HUES64 (cell line): Measurements from ENCODE around the gene TMEM178B.

Source experiments
- H3K27ac ChIP-seq: 2 replicates; pipeline ENCODE4 v1.7.0; 2013; ENCODE audit warnings: low read depth, low read length, inconsistent platforms
- H3K27me3 ChIP-seq: 2 replicates; pipeline ENCODE4 v1.6.1; 2013; ENCODE audit warnings: mild to moderate bottlenecking, low read length; ENCODE audit not compliant: insufficient read depth
- H3K36me3 ChIP-seq: 2 replicates; pipeline ENCODE4 v1.6.1; 2013; ENCODE audit warnings: mild to moderate bottlenecking, low read length; ENCODE audit not compliant: insufficient read depth
- H3K4me1 ChIP-seq: 2 replicates; pipeline ENCODE4 v1.6.1; 2013; ENCODE audit warnings: mild to moderate bottlenecking, low read length, moderate library complexity; ENCODE audit not compliant: insufficient read depth
- H3K4me3 ChIP-seq: 2 replicates; pipeline ENCODE4 v1.5.1; 2013; ENCODE audit warnings: mild to moderate bottlenecking, low read length, moderate library complexity
- H3K9ac ChIP-seq: 2 replicates; pipeline ENCODE4 v1.6.1; 2013; ENCODE audit warnings: mild to moderate bottlenecking, low read depth, low read length
- H3K9me3 ChIP-seq: 2 replicates; pipeline ENCODE4 v1.6.1; 2013; ENCODE audit warnings: low read depth, low read length; ENCODE audit not compliant: insufficient read depth
- WGBS: fragments of 150-250, 120-280 bp; methylation state at CpG from one replicate; pipeline ENCODE4 v1.1.7; 2013; ENCODE audit warnings: missing lambda C conversion rate; 5-methylcytosine and 5-hydroxymethylcytosine counted together

TMEM178B gene

GRCh38 chr7:141455723-141456122 is 381.9 kb downstream of the TMEM178B start:
- H3K27me3 ChIP-seq = no peaks in the 10 kb centered on the region
- H3K36me3 ChIP-seq = no peaks in the 10 kb centered on the region
- H3K4me1 ChIP-seq = 0 out of 2 replicates have a peak, but pooled peaks cover 1% of the 10 kb centered on the region
- H3K9ac ChIP-seq = no peak overlapping the region
- no peaks in the 10 kb centered on the region for H3K9me3 ChIP-seq
- H3K27ac ChIP-seq = no peak overlapping the region
- 98% methylated on average over 1 of the region's 1 CpG for WGBS
- no peak overlapping the region for H3K4me3 ChIP-seq

GRCh38 chr7:141456298-141456697 is 382.4 kb downstream of the TMEM178B start:
- WGBS = 97% methylated on average over 2 of the region's 2 CpGs
- H3K27ac ChIP-seq = no peak overlapping the region
- H3K27me3 ChIP-seq = no peaks in the 10 kb centered on the region
- H3K36me3 ChIP-seq = no peaks in the 10 kb centered on the region
- no peaks in the 10 kb centered on the region for H3K9me3 ChIP-seq
- H3K9ac ChIP-seq = no peak overlapping the region
- H3K4me3 ChIP-seq = no peak overlapping the region
- H3K4me1 ChIP-seq = peaks cover 7% of the 10 kb centered on the region

- Histone ChIP-seq H3K27me3 (no peaks in the 10 kb centered on the region), H3K9me3 (no peaks in the 10 kb centered on the region), H3K4me3 (no peak overlapping the region), H3K27ac (no peak overlapping the region), H3K9ac (no peak overlapping the region), H3K36me3 (no peaks in the 10 kb centered on the region), H3K4me1 (peaks cover 11% of the 10 kb centered on the region)
- WGBS = 95% methylated on average over 4 of the region's 4 CpGs
Observed at GRCh38 chr7:141456711-141457110, 382.8 kb downstream of the TMEM178B start.

GRCh38 chr7:141460781-141461715 is 387.2 kb downstream of the TMEM178B start:
- Histone ChIP-seq H3K4me3 (no peak overlapping the region), H3K4me1 (peaks cover 11% of the 10 kb centered on the region), H3K9me3 (no peaks in the 10 kb centered on the region), H3K27ac (no peak overlapping the region), H3K36me3 (no peaks in the 10 kb centered on the region), H3K9ac (no peak overlapping the region), H3K27me3 (no peaks in the 10 kb centered on the region)
- WGBS = 90% methylated on average over 16 of the region's 16 CpGs

GRCh38 chr7:141461924-141462323 is 388.1 kb downstream of the TMEM178B start:
- Histone ChIP-seq H3K9me3 (no peaks in the 10 kb centered on the region), H3K4me1 (peaks cover 11% of the 10 kb centered on the region), H3K27me3 (no peaks in the 10 kb centered on the region), H3K27ac (no peak overlapping the region), H3K9ac (no peak overlapping the region), H3K36me3 (no peaks in the 10 kb centered on the region), H3K4me3 (no peak overlapping the region)
- 91% methylated on average over 6 of the region's 6 CpGs for WGBS

GRCh38 chr7:141462958-141463357 is 389.1 kb downstream of the TMEM178B start:
- peaks cover 11% of the 10 kb centered on the region for H3K4me1 ChIP-seq
- H3K27me3 ChIP-seq = no peaks in the 10 kb centered on the region
- no peaks in the 10 kb centered on the region for H3K36me3 ChIP-seq
- no peak overlapping the region for H3K27ac ChIP-seq
- 91% methylated on average over 4 of the region's 4 CpGs for WGBS
- H3K9me3 ChIP-seq = no peaks in the 10 kb centered on the region
- H3K4me3 ChIP-seq = no peak overlapping the region
- no peak overlapping the region for H3K9ac ChIP-seq

GRCh38 chr7:141463986-141464385 is 390.1 kb downstream of the TMEM178B start:
- no peak overlapping the region for H3K27ac ChIP-seq
- H3K27me3 ChIP-seq = no peaks in the 10 kb centered on the region
- H3K9me3 ChIP-seq = no peaks in the 10 kb centered on the region
- no peak overlapping the region for H3K4me3 ChIP-seq
- H3K4me1 ChIP-seq = peaks cover 11% of the 10 kb centered on the region
- H3K9ac ChIP-seq = no peak overlapping the region
- WGBS = 79% methylated on average over 8 of the region's 8 CpGs
- no peaks in the 10 kb centered on the region for H3K36me3 ChIP-seq

- Histone ChIP-seq H3K27me3 (no peaks in the 10 kb centered on the region), H3K9ac (no peak overlapping the region), H3K9me3 (no peaks in the 10 kb centered on the region), H3K4me3 (no peak overlapping the region), H3K4me1 (peaks cover 11% of the 10 kb centered on the region), H3K27ac (no peak overlapping the region), H3K36me3 (no peaks in the 10 kb centered on the region)
- WGBS = 98% methylated on average over 2 of the region's 2 CpGs
Observed at GRCh38 chr7:141464551-141464950, 390.7 kb downstream of the TMEM178B start.

GRCh38 chr7:141466151-141466904 is 392.5 kb downstream of the TMEM178B start:
- no peaks in the 10 kb centered on the region for H3K9me3 ChIP-seq
- H3K4me3 ChIP-seq = no peak overlapping the region
- no peaks in the 10 kb centered on the region for H3K36me3 ChIP-seq
- no peak overlapping the region for H3K9ac ChIP-seq
- no peaks in the 10 kb centered on the region for H3K27me3 ChIP-seq
- WGBS = 88% methylated on average over 4 of the region's 4 CpGs
- H3K4me1 ChIP-seq = peaks cover 4% of the 10 kb centered on the region
- H3K27ac ChIP-seq = no peak overlapping the region

GRCh38 chr7:141468341-141468740 is 394.5 kb downstream of the TMEM178B start:
- no peak overlapping the region for H3K9ac ChIP-seq
- no peaks in the 10 kb centered on the region for H3K4me1 ChIP-seq
- no peak overlapping the region for H3K27ac ChIP-seq
- WGBS = 96% methylated on average over 5 of the region's 5 CpGs
- no peak overlapping the region for H3K4me3 ChIP-seq
- H3K9me3 ChIP-seq = no peaks in the 10 kb centered on the region
- H3K27me3 ChIP-seq = no peaks in the 10 kb centered on the region
- no peaks in the 10 kb centered on the region for H3K36me3 ChIP-seq

GRCh38 chr7:141475679-141476078 is 401.8 kb downstream of the TMEM178B start:
- H3K27me3 ChIP-seq = no peaks in the 10 kb centered on the region
- H3K9me3 ChIP-seq = no peaks in the 10 kb centered on the region
- no peak overlapping the region for H3K9ac ChIP-seq
- H3K36me3 ChIP-seq = no peaks in the 10 kb centered on the region
- no peak overlapping the region for H3K4me3 ChIP-seq
- H3K4me1 ChIP-seq = peaks cover 7% of the 10 kb centered on the region; the same call in 1 of the 2 replicates
- 100% methylated on average over 1 of the region's 1 CpG for WGBS
- no peak overlapping the region for H3K27ac ChIP-seq
